GM12872 (cell line): ENCODE data around the gene GUCA2A.

Source experiments
- TF ChIP-seq, protein P1 (sequence below): IDR thresholded peaks from 3 replicates; pipeline ENCODE4 v1.5.1; 2011; ENCODE audit warnings: low read depth, mild to moderate bottlenecking, low read length, moderate library complexity; ENCODE audit not compliant: insufficient read depth

GUCA2A gene

DNA sequence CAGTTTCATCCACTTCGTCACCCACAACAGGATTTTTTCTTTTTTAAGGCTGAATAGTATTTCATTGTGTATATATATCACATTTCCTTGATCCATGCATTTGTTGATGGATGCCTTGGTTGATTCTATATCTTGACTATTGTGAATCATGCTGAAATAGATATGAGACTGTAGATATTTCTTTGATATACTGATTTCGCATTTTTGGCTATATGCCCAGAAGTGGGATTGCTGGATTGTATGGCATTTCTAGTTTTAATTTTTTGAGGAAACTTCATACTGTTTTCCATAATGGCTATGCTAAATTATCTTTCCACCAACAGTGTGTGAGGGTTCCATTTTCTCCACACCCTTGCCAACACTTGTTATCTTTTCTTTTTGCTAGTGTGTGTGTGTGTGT is 6.4 kb downstream of the GUCA2A start:
- TF ChIP-seq, protein P1, sequence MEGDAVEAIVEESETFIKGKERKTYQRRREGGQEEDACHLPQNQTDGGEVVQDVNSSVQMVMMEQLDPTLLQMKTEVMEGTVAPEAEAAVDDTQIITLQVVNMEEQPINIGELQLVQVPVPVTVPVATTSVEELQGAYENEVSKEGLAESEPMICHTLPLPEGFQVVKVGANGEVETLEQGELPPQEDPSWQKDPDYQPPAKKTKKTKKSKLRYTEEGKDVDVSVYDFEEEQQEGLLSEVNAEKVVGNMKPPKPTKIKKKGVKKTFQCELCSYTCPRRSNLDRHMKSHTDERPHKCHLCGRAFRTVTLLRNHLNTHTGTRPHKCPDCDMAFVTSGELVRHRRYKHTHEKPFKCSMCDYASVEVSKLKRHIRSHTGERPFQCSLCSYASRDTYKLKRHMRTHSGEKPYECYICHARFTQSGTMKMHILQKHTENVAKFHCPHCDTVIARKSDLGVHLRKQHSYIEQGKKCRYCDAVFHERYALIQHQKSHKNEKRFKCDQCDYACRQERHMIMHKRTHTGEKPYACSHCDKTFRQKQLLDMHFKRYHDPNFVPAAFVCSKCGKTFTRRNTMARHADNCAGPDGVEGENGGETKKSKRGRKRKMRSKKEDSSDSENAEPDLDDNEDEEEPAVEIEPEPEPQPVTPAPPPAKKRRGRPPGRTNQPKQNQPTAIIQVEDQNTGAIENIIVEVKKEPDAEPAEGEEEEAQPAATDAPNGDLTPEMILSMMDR, result no peak

DNA sequence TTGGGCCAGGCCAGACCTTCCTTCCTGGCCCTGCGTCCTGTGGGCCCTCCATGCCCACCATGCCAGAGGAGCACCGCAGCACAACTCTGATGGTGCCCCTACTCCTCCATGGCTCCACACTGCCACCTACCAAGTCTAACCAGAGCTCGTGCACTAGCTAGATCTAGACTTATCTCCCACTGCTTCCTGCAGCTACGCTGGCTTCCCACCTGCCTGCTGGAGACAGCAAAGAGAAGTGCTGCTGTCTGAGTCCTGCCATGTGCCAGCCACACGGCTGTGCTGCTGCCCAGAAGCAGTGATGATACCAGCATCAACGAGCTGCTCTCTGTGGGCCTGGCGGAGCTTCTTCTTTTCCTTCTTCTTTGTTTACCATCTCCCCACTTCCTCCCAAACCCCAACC is 6.9 kb downstream of the GUCA2A start:
- TF ChIP-seq, protein P1, result peak; percentile 30; the same call in 2 of the 3 replicates

DNA sequence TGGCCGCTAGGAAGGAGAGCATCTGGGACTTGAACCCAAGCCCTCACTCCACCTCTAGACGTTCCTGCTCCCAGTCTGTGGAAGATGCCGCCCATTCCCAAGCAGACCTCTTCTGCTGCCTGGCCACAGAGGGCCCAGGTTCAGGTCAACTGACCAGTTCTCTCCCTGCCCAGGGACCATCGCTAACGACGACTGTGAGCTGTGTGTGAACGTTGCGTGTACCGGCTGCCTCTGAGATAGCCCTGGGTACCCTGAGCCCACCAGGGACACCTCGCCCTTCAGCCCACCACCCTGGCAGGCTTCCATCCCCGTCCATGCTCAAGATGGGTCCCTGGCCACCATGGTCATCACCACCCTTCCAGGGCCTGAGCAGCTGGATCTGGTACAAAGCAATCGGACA is 9.2 kb downstream of the GUCA2A start:
- TF ChIP-seq, protein P1, result no peak

DNA sequence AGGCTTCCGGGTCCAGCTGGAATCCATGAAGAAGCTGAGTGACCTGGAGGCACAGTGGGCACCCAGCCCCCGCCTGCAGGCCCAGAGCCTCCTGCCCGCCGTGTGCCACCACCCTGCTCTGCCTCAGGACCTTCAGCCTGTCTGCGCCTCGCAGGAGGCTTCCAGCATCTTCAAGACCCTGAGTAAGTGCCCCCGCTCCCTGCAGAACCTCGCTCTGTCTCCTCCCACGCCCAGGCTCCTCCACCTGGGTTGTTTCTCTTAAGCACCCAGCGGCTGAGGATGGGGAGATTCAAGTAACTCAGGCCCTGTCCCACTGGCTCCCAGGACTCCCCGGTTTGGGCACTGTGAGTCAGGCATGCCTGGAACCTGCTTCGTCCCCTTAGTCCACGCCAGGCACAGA is 9.9 kb downstream of the GUCA2A start:
- TF ChIP-seq, protein P1, result no peak

DNA sequence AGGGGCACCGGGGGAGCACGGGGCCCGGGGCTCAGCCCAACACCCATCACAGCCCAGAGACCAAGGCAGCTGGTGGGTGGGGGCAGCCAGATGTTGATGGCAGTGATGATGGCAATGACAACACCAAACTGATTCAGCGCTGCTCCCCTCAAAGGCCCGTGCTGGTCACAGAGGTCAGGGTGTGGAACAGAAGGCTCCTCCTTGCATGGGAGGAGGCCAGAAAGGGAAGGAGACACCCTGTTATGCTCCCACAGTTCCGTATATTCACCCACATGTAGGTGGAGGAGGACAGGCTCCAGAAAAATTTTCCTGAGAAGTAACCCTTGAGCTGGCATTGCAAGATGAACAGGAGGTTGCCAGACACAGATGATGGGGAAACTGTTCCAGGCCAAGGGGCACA is 10.9 kb downstream of the GUCA2A start:
- TF ChIP-seq, protein P1, result no peak

DNA sequence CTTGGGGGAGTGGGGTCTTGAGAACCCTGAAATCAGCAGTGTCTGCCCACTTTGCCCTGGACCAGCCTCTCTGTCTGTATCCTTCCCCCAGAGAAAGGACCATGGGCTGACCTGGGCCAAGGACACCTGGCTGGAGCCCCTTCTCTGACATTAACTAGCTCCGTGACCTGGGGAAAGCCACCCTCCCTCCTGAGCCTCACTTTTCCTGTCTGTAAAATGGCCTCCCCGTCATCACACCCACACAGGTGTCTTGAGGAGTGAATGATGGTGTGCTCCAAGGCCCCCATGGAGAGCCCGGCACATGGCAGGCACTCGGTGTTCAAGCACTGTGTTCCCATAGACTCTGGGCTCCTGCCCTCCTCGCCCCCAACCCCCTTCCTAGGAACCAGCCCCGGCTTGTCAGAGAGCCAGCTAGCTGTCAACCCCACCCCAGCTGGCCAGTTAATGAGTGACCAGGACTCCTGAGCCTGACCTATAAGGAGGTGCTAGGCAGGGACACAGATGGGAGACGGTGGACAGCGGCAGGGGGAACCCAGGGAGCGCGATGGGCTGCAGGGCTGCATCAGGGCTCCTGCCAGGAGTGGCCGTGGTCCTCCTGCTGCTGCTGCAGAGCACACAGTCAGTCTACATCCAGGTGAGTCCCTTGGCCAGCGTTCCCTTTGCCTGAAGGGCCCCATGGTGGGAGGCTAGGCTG is 11.5 kb downstream of the GUCA2A start, which contains the start of gene GUCA2B:
Gene GUCA2B (plus strand): TSS at position 504 of the 694 bp plus-strand sequence. CDS start 41 bp downstream, at position 545.
- TF ChIP-seq, protein P1, result no peak

DNA sequence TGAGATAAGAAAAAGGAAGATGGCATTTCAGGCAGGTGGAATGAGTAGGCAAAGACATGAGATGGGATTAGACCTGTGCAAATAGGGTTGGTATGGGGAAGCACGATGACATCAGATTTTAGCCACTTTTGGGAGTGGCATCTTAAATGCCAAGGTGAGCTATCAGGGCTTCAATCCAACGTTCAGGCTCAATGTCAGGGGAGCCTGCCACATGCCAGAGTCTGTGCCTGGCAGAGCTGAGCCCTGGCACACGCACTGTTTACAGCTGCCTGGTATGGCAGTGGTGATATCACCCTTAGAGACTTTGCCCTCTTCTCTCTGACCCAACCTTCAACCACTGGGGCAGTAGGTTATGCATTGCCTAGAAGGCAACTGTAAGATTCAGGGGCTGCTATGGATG is 12.4 kb downstream of the GUCA2A start:
- TF ChIP-seq, protein P1, result no peak
